Daoy (cell line): Measurements from ENCODE around the gene DGCR6. TPM values are rescaled to one million over a fixed set of nuclear protein-coding genes. Genes with fewer than 3 reads are reported as not detected.
"Not testable (repeated sequence)": the region's sequence is repeated elsewhere in the genome, so short reads cannot be mapped to it uniquely, and the experiment has no call there.

Source experiments
- DNase-seq: peaks from one replicate; pipeline ENCODE4 v3.0.0-alpha.2; 2015; ENCODE audit warnings: low read depth
- total RNA-seq: library from RNA; depleted of rRNA; stranded (reverse); fragments of >200 nt; shearing (Covaris generic); gene quantifications from 2 replicates; pipeline ENCODE4 v1.2.3, GENCODE V29; 2014; rRNA removed

The DGCR6 gene
- total RNA-seq: 0.80 TPM in 1 of 2 replicates, not detected in the other

DNA sequence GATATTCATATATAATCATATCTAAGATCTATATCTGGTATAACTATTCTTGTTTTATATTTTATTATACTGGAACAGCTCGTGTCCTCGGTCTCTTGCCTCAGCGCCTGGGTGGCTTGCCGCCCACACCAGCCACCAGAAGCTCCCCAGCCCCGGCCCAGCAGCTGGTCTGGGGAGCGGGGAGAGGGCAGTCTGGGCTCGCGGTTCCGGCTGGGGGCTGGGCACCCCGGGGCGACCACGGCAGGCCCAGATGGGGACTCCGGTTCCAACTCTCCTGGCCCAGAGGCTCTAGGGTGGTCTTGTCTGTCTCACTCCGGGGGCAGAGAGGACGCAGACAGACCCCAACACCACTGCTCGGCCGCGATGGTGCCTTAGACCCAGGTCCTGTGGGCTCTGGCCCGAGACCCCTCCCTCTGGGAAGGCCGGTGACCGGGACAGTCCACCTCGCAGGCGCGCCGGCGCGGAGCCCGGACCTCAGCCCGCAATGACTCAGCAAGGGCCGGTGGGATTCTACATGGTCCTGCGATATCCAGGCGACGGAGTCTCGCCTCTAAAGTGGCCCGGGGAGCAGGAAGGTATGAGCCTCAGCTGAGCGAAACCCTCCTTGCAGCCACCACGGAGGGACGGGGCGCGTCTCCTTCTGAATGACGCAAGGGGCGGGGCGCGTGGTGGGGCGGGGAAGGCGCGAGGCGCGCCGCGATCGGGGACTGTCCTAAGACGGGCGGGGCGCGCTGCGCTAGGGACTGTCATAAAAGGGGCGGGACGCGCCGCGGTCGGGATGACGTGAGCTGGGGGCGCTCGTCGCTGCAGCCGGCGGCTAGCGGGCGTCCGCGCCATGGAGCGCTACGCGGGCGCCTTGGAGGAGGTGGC, at the start of gene DGCR6:
Gene DGCR6, plus strand, starts transcription at position 781 of the 870 bp plus-strand sequence. Its CDS starts 55 bp downstream, at position 836.
- no peak for DNase-seq

DNA sequence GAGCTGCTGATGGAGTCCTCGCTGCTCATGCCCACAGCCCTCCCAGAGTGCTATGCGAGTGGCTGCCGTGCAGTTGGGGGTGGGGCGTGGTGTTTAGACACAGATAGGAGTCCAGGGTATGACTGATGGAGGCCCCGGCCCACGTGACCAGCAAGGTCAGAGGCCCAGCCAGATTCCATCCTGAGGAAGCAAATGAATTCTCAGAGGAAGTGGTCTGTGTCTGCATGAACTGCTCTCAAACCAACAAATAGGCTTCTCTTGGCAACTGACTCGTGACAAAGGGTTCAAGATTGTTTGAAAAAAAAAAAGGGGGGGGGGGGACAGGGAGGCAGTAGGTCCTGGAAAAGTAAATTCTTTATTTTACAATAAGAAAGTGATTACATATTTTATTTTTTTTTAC, 46.8 kb upstream of the DGCR6 start:
- not testable (repeated sequence) for DNase-seq

DNA sequence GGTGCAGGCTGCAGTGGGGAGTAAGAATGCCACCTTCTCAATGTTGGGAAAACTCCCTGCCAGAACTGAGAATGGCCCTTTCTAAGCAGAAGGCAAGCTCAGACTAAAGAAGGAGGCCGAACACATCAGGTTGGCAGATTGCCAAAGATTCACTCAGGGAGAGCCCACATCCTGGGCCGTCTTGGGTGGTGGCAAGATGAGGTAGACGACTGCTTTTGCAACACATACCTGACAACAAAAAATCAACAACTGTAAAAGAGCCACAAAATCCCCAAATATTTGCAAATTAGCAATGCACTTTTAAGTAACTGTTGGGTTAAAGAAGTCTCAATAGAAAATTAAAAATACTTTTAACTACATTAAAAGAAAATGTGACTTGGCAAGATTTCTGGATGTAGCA, 24.9 kb upstream of the DGCR6 start:
- DNase-seq: peak; percentile 8

DNA sequence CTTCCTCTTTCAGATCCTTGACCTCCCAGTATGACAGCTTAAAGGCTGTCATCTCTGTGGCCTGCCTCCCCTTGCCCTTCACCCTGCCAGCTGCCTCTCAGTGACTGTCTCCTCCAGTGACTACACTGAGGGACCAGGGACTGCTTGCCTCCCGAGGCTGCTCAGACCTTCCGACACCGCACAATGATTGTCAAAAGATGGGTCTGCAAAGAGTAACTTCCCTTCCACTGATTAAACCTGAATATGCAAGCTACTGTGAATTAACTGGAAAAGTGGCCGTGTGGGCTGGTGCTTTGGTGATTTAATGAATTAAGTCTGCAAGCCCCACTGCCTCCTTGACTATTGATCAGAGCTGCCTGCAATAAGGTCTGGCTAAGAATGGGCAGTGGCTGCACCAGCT, 21.7 kb upstream of the DGCR6 start:
- not testable (repeated sequence) for DNase-seq

DNA sequence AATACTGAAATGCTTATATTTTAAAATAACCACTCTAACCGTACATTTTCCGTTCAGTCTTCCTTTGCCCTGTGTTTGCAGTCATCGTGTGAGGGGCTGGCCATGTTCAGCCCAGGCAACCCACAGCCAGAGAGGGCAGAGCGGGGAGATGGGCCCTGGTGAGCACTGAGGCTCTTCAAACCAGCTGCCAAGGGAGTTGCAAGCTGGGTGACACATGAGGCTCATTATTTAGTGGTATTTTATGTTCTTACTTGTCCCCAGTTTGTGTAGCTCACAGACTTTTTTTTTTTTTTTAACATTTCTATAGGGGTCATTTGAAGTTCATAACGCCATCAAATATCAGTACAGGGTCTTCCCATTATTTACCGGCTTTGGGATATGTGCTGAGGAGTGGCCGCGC, 18.0 kb upstream of the DGCR6 start:
- DNase-seq: no peak

DNA sequence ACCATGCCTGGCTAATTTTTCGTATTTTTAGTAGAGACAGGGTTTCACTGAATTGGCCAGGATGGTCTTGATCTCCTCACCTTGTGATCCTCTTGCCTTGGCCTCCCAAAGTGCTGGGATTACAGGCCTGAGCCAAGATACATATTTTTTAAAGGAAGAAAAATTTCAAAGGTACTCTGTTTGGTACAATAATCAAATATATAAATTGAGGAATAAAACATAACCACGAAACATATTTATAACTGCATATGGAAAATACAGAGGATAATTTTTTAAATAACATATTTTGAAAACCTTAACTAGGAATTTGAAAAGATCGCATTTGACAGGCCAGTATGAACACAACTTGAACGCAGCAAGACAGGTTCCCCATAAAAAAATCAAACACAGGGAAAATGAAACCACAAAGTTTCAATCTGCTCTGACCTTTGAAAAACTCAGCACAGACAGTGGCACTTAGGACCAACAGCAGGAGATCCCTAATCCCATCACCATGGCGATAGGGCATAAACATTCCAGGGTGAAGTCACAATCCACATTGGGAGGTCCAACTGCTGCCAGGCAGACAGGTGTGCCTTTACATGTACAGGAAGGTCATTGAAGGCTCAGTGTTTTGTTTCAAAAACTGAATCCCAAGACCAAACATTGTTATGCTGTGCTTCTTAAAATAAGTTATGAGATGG, 15.5 kb upstream of the DGCR6 start:
- not testable (repeated sequence) for DNase-seq

DNA sequence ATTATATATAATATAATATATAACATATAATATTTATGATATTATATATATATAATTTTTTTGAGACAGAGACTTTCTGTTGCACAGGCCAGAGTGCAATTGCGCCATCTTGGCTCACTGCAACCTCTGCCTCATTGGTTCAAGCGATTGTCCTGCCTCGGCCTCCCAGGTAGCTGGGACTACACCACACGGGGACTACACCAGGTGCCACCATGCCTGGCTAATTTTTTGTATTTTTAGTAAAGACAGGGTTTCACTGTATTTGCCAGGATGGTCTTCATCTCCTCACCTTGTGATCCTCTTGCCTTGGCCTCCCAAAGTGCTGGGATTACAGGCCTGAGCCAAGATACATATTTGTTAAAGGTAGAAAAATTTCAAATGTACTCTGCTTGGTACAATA, 12.3 kb upstream of the DGCR6 start:
- DNase-seq: not testable (repeated sequence)

DNA sequence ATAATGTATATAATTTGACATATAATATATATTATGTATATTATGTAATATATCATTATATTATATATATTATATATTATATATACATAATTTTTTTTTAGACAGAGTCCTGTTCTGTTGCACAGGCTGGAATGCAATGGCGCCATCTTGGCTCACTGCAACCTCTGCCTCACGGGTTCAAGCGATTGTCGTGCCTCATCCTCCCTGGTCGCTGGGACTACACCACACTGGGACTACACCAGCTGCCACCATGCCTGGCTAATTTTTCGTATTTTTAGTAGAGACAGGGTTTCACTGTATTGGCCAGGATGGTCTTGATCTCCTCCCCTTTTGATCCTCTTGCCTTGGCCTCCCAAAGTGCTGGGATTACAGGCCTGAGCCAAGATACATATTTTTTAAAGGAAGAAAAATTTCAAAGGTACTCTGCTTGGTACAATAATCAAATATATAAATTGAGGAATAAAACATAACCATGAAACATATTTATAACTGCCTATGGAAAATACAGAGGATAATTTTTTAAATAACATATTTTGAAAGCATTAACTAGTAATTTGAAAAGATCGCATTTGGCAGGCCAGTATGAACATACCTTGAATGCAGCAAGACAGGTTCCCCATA, 10.0 kb upstream of the DGCR6 start:
- not testable (repeated sequence) for DNase-seq

DNA sequence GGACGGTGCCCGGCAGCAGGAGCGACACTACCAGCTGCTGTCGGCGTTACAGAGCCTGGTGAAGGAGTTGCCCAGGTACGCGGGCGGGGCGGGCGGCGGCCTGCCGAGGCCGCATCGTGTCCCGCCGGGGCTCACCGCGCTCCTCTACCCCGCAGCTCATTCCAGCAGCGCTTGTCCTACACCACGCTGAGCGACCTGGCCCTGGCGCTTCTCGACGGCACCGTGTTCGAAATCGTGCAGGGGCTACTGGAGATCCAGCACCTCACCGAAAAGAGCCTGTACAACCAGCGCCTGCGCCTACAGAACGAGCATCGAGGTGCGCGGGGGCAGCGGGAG, 258 bp downstream of the DGCR6 start:
- not testable (repeated sequence) for DNase-seq

DNA sequence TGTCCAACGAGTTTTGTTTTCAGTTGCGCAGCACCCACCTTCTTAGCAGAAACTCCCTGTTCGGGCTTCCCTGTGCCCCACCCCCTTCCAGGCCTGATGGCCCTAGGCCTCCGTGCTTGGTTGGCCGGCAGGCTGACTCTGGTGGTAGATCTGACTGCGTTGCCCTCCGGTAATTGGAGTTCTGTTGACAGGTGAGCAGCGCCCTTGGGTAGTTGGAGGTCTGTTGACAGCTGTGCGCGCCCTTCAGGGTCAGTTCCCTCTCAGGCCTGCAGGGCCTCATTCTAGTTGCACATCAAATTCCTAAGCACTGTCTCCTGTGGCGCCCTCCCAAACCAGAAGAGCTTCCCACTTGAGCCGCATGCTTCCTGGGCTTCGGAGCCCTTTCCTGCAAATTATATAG, 776 bp downstream of the DGCR6 start:
- no peak for DNase-seq

DNA sequence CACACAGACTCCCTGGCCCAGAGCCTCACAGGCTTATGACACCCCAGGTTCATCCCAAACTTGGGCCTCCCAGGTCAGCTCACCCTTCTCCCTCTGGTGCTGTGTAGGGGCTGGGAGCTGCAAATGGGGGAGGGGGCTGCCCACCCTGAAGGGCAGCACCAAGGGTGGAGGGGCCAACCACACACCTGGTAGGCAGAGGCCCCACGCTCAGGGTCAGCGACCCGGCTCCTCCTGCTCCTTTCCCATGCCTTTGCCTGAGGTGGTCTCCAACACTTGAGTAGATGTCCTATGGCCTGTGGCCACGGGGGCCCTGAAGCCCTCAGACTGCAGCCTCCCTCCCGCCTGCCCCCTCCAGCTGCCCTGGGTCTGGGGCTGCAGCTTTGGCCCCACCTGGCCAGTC, 3.4 kb downstream of the DGCR6 start:
- no peak for DNase-seq

DNA sequence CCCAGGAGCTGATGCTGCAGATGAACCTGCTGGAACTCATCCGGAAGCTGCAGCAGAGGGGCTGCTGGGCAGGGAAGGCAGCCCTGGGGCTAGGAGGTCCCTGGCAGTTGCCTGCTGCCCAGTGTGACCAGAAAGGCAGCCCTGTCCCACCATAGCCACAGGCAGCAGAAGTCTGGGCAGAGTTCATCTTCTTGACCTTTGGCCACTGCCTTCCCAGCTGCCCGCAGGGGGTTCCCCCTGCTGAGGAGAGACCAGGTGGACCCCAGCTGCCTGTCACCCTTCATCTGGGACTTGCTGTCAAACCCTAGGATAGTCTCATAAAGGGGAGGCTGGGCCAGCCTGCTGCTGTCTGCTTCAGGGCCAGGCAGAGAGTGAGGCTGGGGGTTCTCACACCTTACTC, 5.4 kb downstream of the DGCR6 start:
- not testable (repeated sequence) for DNase-seq

DNA sequence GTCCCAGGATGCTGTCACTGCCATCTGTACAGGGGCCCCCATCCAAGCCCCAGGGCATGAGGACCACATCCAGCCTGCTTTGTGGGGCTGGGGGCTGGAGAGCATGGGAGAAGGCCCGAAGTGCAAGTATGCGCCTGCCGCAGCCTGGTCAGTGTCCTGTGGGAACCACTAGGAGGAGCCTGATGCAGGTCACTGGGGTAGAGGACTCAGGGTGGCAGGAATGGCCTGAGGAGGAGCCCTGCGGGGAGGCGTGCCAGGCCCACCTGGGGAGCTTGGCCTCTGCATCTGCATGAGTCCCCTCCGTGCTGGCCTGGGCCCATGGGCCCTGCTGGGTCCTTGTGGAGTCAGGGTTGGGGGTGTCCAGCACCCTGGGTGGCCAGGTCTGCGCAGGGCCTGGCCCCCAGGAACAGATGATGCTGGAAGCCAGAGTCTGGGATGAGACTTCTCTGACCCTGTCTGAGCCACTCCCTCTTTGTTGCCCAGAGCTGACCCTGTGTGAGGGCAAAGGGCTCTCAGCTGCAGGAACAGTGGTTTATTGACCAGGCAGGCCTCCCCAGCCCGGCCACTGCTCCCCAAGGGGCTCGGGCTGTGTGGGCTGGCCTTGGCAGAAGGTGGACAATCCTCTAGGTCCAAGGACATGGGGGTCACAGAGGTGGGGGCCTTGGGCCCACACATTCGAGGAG, 6.3 kb downstream of the DGCR6 start:
- not testable (repeated sequence) for DNase-seq

DNA sequence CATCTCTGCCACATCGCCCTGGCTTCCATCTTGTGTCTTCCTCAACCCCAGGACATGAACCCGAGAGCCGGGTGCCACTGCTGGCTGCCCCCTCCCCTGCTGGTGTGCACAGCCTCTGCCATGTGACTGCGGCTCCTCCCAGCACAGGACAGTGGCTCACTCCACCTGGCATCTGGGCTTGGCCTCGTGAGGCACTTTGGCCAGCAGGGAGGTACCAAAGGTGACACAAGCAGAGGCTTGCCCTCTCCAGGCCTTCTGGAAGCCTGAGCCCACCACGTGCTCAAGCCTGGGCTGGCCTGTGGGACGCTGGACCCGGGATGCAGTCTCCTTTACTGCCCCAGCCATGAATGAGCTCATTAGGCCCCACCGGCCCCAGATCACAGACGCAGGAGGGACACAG, 8.4 kb downstream of the DGCR6 start:
- not testable (repeated sequence) for DNase-seq

DNA sequence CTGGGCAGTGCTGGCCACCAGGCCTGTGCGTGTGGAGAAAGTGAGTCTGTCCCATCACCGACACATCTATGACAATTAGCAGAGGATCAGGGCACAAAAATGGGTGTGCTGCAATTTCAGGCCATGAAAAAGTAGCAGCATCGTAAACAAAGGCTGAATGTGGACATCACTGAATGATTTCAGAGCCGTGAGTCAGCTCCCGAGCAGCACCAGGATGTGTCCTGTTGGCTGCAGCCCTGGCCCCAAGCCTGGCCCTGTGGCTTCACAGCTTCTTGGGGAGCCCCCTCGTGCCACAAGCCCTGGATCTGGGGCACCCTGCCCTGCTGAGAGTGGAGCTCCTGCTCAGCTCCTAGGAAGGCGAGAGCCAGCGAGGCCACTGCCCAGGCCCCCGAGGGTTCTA, 9.4 kb downstream of the DGCR6 start:
- DNase-seq: not testable (repeated sequence)

DNA sequence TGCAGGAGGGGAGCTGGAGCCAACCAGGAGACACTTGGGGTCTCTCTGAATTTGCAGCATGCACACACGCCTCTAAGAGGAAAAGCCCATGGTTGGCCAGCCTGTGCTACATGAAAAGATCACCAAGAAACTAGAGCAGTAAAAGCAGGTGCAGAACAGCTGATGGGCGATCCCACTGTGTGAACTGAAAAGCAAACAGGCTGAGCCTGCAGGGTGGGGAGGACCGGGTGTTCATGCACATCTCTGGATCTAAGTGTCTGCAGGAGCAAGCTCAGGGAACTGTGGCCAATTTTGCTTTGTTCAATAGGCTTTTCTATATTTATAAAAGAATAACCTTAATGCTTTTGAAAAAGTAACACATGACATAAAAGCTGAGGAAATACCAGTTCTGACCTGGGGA, 11.7 kb downstream of the DGCR6 start:
- not testable (repeated sequence) for DNase-seq

DNA sequence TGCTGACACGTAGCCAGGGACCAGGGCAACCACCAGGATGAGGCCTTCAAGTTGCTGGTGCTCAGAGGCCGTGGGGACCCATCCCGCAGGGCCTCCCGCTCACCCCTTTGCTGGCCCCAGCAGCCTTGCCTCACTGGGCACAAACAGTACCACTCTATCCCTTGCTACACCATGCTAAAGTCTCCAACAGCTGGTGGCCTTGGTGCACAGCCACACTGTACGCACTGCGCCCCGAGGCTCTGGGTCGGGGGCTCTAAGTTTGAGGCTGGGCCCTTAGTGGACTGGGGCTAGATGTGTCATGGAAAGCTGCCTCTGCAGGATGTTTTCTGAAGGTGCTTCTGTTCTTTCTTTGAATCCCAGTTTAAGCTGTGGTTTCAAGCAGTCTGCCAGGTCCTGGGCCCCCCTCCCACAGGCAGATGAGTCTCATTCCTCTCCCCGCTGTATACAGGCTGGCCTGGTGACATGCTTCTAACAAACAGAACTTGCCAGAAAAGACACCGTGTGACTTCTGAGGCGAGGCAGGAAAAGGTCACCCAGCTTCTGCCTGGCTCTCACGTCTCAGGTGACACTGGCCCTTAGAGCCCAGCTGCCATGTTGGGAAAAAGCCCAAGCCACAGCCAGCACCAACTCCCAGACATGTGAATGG, 14.3 kb downstream of the DGCR6 start:
- not testable (repeated sequence) for DNase-seq

DNA sequence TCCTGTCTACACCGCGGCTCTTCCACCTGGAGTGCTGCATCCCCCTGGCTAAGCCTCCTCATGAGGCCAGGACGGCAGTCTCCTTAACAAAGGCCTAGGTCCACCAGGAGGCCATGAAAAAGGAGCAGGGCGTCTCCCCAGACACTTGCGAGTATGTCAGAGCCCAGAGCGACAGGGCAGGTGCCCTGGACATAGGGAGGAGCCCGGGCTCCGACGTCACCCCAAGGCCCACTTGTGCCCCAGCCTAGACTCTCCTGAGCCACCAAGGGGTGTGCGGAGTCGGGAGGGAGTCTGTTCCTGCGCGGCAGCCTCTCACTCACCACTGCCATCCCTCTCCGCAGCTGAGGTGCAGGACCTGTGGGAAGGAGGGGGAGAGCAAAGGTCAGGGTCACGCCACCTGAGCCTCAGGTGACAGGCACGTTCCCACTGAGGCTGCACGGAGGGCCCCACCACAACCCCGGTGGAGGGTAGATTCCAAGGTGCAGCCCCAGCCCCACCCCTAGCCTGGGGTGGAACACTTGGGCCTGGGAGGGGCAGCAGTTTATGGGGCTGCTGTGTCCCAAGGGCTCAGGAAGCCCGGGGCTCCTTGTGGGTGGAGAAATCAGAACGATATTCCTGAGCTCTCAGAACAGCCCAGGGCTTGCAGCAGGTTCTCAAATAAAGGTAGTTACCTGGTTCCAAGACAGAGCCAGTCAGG, 19.4 kb downstream of the DGCR6 start:
- no peak for DNase-seq

DNA sequence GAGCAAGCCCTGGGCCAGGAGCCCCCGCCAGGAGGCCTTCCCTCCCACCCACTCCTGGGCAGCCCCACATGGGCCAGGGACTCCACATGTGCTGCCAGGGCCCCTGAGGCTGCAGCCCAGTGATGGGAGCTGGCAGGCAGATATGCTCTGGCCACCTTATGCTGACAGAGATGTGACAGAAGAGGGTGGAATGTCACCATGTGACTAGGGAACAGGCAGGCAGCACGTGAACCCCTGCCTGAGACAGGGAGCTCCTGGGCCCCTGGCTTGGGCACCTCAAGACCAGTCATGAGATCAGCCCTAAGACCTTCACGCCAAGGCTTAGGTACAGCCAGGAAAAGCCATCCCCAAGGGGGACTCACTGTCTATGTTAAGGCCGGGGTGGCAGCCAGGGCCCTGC, 20.9 kb downstream of the DGCR6 start:
- DNase-seq: no peak

DNA sequence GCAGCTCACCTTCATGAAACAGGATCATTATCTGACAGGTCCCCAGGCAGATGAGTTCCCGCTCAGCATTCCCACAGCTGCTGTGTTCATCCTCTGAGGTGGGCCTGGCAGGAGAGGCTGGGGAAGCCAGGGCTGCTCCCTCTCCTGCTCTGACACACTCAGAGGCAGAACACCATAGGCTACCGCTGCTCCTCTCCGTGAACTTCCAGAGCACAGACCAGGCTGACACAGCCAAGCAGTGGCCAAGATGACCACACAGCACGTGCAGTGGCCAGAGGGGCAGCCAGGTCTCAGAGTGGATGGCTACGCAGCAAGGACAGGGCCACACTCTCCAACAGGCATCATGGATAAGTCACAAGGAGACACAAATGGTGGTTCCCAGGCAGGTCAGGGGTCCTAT, 21.5 kb downstream of the DGCR6 start:
- no peak for DNase-seq

DNA sequence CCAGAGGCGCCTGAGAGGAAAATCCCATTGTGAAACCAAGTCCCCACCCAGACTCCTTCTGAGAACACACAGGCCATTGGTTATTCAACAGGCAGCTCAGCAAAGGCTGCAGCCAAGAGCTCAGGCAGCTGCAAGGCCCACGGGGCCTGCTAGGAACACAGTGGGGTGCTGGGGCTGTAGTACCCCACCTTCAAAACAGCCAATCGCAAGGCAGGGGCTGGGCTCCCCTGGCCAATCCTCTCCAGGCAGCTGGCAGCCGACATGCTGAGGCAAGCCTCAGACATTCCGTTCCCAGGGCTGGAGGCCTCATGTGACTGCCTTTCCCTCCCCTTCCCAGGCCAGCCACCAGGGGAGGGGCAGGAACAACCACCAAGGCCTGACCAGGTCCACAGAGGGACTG, 23.3 kb downstream of the DGCR6 start:
- DNase-seq: no peak
